LHCN-M2 (cell line): ENCODE results near the gene ADH1C. TPM values are rescaled to one million over a fixed set of nuclear protein-coding genes. Genes with fewer than 3 reads are reported as not detected.
"Not testable (repeated sequence)": the region's sequence is repeated elsewhere in the genome, so short reads cannot be mapped to it uniquely, and the experiment has no call there.

Experiments used
- DNase-seq: peaks from one replicate; pipeline ENCODE4 v3.0.0-alpha.2; 2012; ENCODE audit warnings: low read depth
- total RNA-seq: library from RNA; depleted of rRNA; stranded (reverse); fragments of >200 nt; gene quantifications from 2 replicates; pipeline ENCODE4 v1.2.3, GENCODE V29; 2014

ADH1C gene
- total RNA-seq, 1 experiment from 2014 or later: not detected

DNA sequence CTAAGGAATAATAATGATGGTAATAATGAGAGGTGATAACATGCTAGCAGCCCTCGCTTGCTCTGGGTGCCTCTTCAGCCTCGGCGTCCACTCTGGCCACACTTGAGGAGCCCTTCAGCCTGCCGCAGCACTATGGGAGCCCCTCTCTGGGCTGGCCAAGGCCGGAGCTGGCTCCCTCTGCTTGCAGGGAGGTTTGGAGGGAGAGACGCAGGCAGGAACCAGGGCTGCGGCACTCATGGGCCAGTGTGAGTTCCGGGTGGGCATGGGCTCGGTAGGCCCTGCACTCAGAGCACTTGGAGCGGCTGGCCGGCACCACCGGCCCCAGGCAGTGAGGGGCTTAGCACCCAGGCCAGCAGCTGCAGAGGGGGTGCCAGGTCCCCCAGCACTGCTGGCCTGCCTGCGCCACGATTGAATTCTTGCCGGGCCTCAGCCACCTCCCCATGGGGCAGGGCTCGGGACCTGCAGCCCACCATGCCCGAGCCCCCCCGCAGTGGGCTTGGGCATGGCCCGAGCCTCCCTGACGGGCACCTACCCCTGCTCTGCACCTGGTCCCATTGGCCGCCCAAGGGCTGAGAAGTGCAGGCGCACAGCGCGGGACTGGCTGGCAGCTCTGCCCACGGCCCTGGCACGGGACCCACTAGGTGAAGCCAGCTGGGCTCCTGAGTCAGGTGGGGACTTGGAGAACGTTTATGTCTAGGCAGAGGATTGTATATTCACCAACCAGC, 7.1 kb upstream of the ADH1C start:
- no peak for DNase-seq

DNA sequence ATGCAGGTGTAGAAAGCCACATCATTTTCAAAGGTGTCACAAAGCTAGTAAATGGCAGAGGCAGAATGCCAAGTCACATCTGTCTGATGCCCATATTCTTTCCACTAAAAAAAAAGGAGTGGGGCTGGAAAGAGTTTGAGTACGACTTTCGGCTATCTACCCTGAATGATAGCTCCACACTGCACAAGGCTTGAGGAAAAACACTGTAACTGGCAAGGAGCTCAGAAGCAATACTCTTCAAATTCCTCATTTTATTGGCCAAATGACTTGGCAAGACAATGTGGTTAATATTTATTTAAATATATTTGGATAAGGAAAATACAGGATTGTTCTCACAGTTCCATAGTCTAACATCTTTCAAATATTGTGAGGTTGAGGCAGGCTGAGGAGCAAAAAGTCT, 5.4 kb upstream of the ADH1C start:
- DNase-seq: no peak

DNA sequence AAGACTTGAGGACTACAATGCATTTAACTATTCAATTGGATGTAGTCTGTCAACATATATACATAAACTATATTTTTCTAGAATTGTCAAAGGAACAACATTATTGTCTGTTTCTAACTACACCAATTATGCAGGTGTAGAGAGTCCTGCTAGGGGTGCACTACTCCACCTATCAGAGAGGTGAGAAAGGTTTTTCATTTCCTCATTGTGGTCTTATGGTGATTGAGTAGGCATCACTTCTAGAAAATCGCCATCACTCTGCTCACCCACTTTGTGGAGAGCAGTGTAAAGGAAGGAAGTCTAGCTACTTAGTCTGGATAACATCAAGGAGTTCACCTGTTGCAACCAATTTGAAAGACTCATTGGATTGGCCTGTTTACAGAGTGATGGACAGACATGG, 4.4 kb upstream of the ADH1C start:
- DNase-seq: no peak

DNA sequence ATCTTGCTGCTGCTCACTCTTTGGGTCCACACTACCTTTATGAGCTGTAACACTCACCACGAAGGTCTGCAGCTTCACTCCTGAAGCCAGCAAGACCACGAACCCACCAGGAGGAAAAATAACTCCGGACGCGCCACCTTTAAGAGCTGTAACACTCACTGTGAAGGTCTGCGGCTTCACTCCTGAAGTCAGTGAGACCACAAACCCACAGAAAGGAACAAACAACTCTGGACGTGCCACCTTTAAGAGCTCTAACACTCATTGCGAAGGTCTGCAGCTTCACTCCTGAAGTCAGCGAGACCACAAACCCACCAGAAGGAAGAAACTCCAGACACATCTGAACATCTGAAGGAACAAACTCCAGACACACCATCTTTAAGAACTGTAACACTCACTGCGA, 3.6 kb upstream of the ADH1C start:
- not testable (repeated sequence) for DNase-seq

DNA sequence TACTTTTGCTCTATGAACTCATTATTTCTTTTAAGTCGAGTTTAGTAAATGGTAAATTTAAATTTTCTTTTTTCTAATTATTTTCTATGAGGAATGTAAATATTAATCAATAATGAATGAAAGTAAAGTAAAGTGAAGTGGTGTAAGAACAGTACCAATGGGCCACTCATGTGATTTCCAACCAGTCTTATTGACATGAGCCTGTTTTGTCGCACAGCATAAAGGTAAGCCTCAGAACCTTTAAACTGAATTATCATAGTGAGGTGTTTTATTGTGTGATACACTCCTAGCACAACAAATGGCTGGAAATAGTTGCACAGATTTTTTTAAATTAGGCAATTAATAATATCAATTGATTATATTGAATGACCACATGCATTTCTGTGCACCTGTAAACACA, 1.1 kb downstream of the ADH1C start:
- DNase-seq: no peak

DNA sequence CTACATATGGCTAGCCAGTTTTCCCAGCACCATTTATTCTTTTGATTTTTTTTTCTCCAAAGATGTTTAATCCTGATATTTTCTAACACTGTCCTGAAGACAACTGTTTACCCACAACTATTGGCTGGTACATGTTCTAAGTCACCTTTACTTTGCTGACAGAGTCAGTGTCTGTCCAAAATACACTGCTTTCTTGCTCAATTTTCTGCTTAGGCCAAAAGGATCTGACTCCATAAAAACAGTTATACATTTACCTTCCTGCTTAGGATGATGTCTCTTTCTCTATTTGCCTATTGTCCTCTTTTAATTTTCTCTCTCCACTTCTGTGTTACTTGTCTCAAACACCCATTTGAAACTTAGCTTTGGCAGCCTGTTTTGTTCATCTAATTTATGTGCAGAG, 3.2 kb downstream of the ADH1C start:
- no peak for DNase-seq

DNA sequence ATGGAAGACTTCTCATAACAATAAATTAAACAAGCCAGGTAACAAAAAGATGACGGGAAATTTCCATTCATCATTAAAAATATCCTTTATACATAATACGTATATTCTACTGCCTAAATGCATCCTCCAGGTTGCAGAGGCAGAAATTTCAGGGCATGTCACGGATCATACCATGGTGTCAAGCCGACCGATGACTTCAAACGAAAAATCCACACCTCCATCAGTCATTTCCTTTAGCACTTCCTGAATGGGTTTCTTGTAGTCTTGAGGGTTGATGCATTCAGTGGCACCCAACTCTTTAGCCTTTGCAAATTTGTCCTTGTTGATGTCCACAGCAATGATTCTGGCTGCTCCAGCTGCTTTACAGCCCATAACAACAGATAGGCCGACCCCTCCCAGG, 9.9 kb downstream of the ADH1C start:
- not testable (repeated sequence) for DNase-seq

DNA sequence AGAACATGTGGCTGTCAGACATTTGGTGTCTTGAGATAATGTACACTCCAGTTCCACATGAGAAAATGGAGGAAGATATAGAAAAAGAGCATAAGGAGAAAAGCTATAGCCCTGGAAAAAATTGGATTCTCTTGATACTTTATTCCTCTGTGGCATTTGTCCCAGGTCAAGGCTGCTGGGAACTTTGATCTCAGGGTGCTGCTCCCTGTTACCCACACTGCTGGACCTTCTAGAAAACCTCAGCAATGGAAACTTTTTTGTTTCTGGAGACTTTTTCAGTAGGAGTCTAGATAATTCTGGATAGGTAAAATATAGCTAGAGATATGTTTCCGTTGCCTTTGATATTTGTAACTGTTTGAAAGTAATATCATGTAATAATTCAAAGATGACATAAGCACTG, 11.1 kb downstream of the ADH1C start:
- DNase-seq: no peak

DNA sequence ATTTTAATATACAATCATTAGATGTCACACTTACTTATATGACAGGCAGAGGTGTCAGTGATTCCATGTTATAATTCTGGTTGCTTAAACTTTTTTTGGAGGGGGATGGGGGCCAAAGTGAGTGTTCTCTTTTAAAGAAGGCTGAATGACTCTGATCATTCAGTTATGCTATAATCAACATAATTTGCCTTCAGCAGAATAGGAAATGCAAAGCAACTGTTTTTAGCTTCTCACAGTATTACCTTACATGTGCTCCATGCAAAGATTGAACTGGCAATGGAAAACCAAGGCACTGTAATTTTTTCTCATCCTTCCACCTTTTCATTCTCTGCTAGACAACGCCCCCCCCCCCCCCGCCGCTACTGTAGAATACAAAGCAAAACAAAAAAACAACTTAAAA, 13.4 kb downstream of the ADH1C start:
- DNase-seq: no peak

DNA sequence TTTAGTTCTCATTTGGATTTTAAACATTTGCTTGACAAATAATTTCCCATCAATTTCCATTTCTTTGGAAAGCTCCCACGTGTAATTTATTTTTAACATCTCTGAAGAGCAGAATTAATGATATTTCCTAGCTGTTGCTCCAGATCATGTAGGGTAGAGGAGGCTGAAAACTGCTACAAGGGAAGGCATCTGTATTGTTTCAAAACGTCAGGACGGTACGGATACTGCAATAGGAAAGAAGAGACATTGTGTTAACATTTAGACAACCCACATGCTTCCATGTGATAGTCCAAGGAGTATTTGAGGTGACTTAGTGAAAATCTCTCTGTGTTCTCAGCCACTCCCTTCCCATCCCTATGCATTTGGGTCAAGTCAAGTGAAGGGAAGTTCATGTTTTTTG, 16.0 kb downstream of the ADH1C start:
- no peak for DNase-seq

DNA sequence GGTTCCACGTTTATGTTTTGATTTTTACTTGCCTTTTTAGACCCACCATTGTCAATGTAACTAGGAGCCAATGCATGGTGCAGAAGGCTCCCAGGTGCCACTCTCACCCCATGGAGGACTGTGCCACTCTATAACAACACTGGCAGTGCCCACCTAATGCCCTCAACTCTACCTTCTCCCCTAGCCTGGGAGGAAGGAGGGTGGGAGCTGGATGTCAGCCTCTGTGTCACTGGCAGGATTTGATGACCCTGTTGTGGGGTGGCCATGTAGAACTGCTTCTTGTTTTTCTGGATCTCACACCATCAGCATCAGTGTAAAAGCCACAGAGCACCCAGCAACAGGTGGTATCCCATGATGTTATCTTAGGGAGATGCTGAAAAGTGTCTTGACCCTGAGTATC, 17.7 kb downstream of the ADH1C start:
- no peak for DNase-seq

DNA sequence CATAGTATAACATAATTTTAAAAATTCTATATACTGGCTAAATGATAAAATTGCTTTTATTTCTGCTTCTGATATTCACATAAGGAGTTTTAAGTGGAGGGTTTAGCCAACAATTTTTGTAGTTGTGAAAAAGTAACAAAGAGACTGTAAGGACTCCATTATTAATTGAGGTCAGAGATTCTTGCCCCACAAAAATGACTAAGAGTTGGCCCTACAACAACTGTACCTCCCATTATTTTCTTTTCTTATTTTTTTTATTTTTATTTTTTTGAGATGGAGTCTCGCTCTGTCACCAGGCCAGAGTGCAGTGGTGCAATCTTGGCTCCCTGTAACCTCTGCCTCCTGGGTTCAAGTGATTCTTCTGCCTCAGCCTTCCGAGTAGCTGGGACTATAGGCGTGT, 21.9 kb downstream of the ADH1C start:
- DNase-seq: no peak

DNA sequence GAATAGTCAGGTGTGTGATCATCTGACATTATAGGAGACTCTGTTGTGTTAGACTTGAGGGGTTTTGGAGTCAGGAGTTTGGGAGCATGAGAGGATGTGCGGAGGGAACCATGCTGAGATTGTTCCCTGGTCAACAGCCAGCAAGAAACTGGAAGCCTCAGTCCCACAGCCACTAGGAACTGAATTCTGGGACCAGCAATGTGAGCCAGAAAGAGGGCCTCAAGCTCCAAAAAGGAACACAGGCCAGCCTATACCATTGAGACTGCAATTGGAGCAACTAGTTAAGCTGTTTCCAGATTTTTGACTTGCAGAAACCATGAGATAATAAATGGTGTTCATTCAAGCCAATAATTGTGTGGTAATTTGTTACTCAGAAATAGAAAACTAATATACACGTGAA, 22.7 kb downstream of the ADH1C start:
- no peak for DNase-seq

DNA sequence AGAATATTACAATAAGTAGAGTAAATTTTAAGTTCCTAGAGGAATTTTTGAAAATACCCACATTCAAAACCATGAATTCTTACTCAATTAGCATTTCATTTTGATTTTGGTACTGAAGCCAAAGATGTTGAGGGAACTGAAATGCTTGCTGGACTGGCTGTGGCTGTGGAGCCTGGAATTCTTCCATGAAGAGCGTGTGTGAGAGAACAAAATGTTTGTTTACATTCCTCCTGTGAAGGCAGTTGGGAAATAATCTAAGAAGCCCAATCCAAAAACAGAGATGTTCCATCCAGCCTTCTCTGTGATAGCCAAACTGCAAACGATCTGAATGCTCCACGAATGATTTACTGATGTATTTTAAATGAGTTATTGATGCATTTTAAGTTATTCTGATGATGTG, 27.6 kb downstream of the ADH1C start:
- peak; percentile 35 for DNase-seq

DNA sequence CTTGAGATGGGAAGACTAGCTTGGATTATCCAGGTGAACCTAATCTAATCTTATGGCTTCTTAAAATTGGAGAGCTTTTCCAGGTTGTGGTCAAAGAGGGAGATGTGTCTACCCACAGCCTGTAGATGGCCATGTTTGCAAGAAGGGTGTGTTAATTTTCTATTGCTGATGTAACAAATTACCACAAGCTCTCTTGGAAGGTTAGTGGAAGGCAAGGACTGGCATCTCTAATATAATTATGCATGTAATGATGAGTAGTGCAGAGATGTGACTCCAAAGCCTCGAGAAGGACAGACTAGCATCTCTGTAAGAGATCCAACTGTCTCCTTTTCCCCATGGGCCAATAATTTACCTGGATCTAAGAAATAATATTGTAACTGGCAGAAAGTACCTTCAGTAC, 28.2 kb downstream of the ADH1C start:
- no peak for DNase-seq

DNA sequence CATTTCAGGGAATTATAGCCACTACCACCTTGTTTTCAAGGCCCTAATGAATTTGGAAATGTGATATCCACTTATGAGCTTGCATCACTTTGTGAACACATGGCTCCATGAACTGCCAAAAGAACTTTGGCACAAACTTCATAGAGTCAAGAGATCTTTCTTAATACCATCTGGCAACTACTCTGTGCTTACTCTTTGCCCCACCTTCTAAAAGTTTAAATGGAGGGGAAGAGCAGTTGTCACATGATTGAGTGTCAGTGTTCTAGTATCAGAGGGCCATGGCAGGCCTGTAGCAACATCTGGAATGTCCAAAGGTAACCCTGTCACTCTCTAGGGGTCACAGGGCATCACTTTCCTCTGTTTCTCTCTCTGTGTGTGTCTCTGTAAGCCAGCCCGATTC, 28.8 kb downstream of the ADH1C start:
- no peak for DNase-seq

DNA sequence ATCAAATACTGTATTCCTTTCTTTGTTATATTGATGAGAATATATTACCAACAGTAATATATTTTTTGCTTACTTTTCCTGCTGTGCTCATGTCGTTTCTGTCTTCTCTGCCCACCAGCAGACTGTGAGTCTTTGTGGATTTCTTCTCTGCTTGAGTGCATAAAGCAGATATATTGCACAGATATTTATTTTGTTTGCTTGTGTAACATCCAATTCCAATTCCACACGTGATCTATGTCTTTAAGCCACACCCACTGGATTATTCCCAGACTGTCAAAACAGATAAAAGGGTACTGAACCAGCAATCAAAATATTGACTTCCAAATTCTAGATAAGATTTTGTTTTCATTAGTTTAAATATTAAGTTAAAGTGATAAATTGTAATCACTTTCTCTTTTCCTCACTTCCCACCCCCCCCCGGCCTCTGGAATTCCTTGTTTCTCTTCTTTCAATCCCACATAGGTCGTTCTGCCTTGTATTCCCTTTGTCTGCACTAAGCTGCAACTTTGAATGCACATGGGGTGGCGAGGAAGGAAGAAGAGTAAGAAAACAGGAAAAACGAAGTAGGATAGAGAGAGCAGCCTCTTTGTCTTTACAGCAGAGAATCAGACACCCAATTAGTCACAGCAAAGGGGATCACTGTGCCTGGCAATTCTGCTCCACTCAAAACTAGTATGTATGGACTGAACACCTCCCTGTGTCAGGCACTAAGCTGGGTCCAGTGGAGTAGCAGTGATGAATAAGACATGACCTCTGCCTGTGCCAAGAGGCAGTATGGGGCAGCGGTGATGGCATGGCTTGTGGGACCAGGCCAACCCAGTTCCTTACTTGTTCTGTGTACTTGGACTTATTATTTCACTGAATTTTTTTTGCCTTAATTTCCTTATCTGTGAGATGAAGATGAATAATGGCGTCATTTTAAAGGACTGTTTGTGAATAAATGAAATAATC, 31.0 kb downstream of the ADH1C start, which contains the start of gene ADH1B:
Gene ADH1B (minus strand): TSS at position 161 of the 951 bp plus-strand sequence. CDS start 70 bp downstream, at position 91.
- no peak for DNase-seq

DNA sequence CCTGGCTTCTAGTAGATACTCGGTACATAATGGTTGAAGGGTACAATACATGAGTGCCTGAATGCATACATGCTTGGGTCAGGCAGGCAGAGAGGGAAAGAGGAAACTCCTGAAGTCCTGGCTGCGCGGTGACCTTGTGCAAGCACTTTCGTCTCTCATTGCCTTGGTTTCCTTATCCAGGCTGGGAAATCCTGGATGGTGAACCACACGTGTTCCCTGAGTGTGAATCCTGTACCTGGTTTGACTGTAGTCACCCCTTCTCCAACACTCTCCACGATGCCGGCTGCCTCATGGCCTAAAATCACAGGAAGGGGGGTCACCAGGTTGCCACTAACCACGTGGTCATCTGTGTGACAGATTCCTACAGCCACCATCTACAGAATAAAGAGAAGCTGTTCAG, 34.7 kb downstream of the ADH1C start:
- DNase-seq: not testable (repeated sequence)

DNA sequence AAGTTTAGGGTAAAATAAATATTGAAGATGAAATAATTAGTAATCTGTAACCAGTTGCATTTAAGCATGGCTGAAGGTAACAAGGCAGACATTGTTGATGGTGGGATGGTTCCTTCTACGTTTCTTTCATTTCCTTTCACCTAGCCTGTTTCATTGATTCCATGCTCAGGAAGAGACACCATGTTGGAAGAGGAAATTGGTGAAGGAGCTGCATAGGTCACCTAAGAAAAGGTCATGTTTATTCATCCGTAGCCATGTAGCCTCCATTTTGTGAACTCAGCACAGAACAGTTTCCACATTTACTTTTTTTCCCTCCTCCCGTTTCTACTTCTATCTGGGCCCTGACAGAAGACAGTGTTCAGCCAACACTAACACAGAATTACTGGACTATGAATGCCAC, 35.2 kb downstream of the ADH1C start:
- no peak for DNase-seq

DNA sequence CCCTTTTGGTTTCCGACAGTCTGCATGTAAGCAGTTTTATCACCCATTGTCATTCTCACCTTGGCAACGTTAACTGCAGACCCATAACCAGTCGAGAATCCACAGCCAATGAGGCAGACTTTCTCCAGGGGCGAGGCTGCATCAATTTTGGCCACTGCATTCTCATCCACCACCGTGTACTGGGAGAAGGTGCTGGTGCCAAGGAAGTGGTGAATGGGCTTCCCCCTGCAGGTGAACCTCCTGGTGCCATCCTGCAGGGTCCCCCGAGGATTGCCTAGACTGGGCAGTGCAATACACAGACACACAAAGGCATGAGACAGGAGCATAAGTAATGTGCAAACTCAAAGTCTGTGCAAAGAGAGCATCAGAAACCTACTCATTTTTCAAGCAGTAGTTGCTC, 36.7 kb downstream of the ADH1C start:
- DNase-seq: no peak

DNA sequence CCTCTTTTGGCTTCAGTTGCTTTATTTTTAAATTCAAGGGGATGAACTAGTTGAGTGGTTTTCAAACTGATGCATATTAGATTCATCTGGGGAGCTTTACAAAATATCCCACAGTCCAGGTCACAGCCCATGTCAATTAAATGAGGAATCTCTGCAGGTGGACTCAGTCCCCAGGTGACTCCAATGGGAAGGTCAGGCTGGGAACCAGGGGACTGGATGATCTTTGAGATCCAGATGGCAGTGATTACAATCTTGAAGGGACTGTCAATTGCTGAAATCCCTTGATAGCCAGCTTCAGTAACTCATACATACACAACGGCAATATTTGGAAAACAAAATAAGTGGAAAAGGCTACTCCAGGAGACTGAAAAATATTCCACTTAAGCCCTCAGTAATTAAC, 38.3 kb downstream of the ADH1C start:
- DNase-seq: no peak

DNA sequence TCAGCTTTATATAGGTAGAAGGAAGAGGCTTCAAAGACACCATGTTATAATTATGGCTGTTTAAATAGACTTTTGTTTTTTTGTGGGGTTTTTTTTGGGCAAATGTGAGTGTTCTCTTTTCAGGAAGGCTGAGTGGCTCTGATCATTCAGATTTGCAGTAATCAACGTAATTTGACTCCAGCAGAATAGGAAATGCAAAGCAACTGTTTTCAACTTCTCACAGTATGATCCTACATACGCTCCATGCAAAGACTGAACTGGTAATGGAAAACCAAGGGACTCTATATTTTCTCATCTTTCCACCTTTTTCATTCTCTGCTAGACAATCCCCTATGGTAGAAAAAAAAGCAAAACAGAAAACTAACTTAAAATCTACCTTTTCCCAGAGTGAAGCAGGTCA, 42.2 kb downstream of the ADH1C start:
- no peak for DNase-seq
